ENCODE data around the gene UBASH3B. TPM values are rescaled to one million over a fixed set of nuclear protein-coding genes. Genes with fewer than 3 reads are reported as not detected.

UBASH3B gene
- total and polyA plus RNA-seq, 2 of the 13 experiments (the other 11 are each of a cell fraction or from before 2014, with no cell fraction given) = 4.4 to 7.6 TPM

- no peaks in the 10 kb centered on the region for H3K9me3 ChIP-seq (ENCODE audit: low read length)
- FAIRE-seq = no peak
- ChIA-PET POLR2A (interaction anchor here (1.0 to 1.7 kb wide), 4 partner anchors 11 to 78 kb away, joined by 4 to 18 read pairs (median 8); partner anchors contain the start of gene UBASH3B), CTCF (ENCODE audit: low intra/inter-chr PET ratio, low total read pairs) (interaction anchor here (1.1 kb wide), 1 partner anchor 14 kb away, joined by 3 read pairs; no protein-coding TSS in a partner anchor)
- WGBS (ENCODE audit: low lambda C conversion rate) = 46% methylated on average over 6 of the region's 6 CpGs
- H3K27me3 ChIP-seq (ENCODE audit: control insufficient read depth in 1 of 2, insufficient read depth in 2 of 2, low read length in 2 of 2) = no peaks in the 10 kb centered on the region
- no peaks in the 10 kb centered on the region for H3K36me3 ChIP-seq (replicated peaks in 1 of 2; ENCODE audit: control insufficient read depth in 1 of 2, insufficient read depth in 2 of 2, low read length in 2 of 2)
- intact Hi-C loops (cut with micrococcal nuclease; ENCODE audit: unreplicated experiment) (loop anchor here (2.0 to 5.0 kb wide), 2 partner anchors 64 to 419 kb away; partner anchors contain the start of gene HSPA8), in situ Hi-C loops (cut with HindIII; ENCODE audit: extremely low pct_ligation_motif_present, low pct_unique_long_range_greater_than_20kb) (no loop called here)
- H3K4me2 ChIP-seq (ENCODE audit: low read depth, low read length) = peak overlapping the region; percentile 62
- H4K20me1 ChIP-seq (ENCODE audit: insufficient read depth, low read length) = no peaks in the 10 kb centered on the region
- H2AFZ ChIP-seq (ENCODE audit: low read length) = no peak overlapping the region
- BruUV-seq (replicated peaks) = TSS peak; percentile 92
- peak overlapping the region in 1 of 3 experiments; percentile 22; a peak in 1 of 6 replicates for H3K4me3 ChIP-seq (replicated peaks in 1 of 3; ENCODE audit: insufficient read depth in 1 of 3, low read depth in 2 of 3, low read length in 3 of 3)
- H3K79me2 ChIP-seq (ENCODE audit: insufficient read depth, low read length) = no peaks in the 10 kb centered on the region
- peaks cover 34% of the 10 kb centered on the region for H3K4me1 ChIP-seq (ENCODE audit: insufficient read depth, low read length)
- DNase-seq (ENCODE audit: low spot score) = no peak
- ATAC-seq = no peak
- H3K27ac ChIP-seq (ENCODE audit: extremely low read length, insufficient read depth, low read length) = peak overlapping the region; percentile 60
- peak overlapping the region; percentile 35 for H3K9ac ChIP-seq (ENCODE audit: insufficient read depth, low read depth, low read length)
- TF ChIP-seq CBFB (CRISPR knock-in tag; IDR thresholded peaks at IDR 0.05) (no peak), POLR2G (IDR thresholded peaks at IDR 0.05; ENCODE audit: low read depth, low read length) (0 out of 2 replicates have a peak, but pooled peaks have one; percentile 4)
Observed at GRCh38 chr11:122642971-122643370, 12.6 kb upstream of the UBASH3B start.

DNA sequence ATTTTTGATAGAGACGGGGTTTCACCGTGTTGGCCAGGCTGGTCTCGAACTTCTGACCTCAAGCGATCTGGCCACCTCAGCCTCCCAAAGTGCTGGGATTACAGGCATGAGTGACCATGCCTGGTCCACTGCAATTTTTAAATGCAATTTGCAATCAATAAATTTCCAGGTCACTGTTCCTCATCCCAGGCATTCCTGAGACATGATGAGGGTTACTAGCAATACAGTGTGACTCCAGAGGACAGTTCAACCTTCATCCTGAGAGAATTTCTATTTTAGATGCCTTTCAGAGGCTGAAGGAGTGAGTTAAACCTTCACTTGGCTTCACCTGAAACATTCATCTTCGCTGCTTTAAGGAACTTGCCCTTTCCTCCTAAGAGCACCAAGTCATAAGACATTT lies 9.7 kb upstream of the UBASH3B start:
- no peak for FAIRE-seq
- H2AFZ ChIP-seq (ENCODE audit: low read length) = no peak overlapping the region

More for the DNA sequence above, 9.7 kb upstream of the UBASH3B start:
- no peaks in the 10 kb centered on the region for H4K20me1 ChIP-seq (ENCODE audit: insufficient read depth, low read length)
- DNase-seq (ENCODE audit: low spot score) = no peak
- CTCF ChIA-PET (ENCODE audit: low intra/inter-chr PET ratio, low total read pairs) = no interaction called here
- BruUV-seq (replicated peaks) = no TSS peak
- H3K4me2 ChIP-seq (ENCODE audit: low read depth, low read length) = no peak overlapping the region
- no peaks in the 10 kb centered on the region for H3K79me2 ChIP-seq (ENCODE audit: insufficient read depth, low read length)
- POLR2A ChIA-PET = interaction anchor here (0.8 kb wide), 1 partner anchor 30 kb away, joined by 3 read pairs; no protein-coding TSS in a partner anchor
- in situ Hi-C loops (cut with HindIII; ENCODE audit: extremely low pct_ligation_motif_present, low pct_unique_long_range_greater_than_20kb) = no loop called here
- H3K9ac ChIP-seq (ENCODE audit: insufficient read depth, low read depth, low read length) = no peak overlapping the region
- peaks cover 34% of the 10 kb centered on the region for H3K4me1 ChIP-seq (ENCODE audit: insufficient read depth, low read length)
- 87% methylated on average over 5 of the region's 5 CpGs for WGBS (ENCODE audit: low lambda C conversion rate)
- intact Hi-C loops (cut with micrococcal nuclease; ENCODE audit: unreplicated experiment) = no loop called here
- TF ChIP-seq ZNF713 (CRISPR knock-in tag; IDR thresholded peaks at IDR 0.05) = no peak
- no peak for TF ChIP-seq RBAK (CRISPR knock-in tag; IDR thresholded peaks at IDR 0.05)
- TF ChIP-seq ZNF34 (CRISPR knock-in tag; IDR thresholded peaks at IDR 0.05; ENCODE audit: borderline replicate concordance) = no peak
- TF ChIP-seq RBFOX2 (IDR thresholded peaks at IDR 0.05; ENCODE audit: low read depth, low read length) = no peak
- no peak for TF ChIP-seq TAF15 (IDR thresholded peaks at IDR 0.05; ENCODE audit: low read depth, low read length, poor library complexity, severe bottlenecking)
- TF ChIP-seq ZBTB21 (CRISPR knock-in tag; IDR thresholded peaks at IDR 0.05) = no peak
- no peak for TF ChIP-seq ZNF83 (CRISPR knock-in tag; IDR thresholded peaks at IDR 0.05; ENCODE audit: borderline replicate concordance)
- TF ChIP-seq MXD3 (CRISPR knock-in tag; IDR thresholded peaks at IDR 0.05) = no peak
- no peak for TF ChIP-seq HDAC2 (CRISPR knock-in tag; IDR thresholded peaks at IDR 0.05)
- TF ChIP-seq ZNF710 (CRISPR knock-in tag; IDR thresholded peaks at IDR 0.05; ENCODE audit: borderline replicate concordance) = no peak
- no peaks in the 10 kb centered on the region for H3K27me3 ChIP-seq (ENCODE audit: control insufficient read depth in 1 of 2, insufficient read depth in 2 of 2, low read length in 2 of 2)
- H3K4me3 ChIP-seq (replicated peaks in 1 of 3; ENCODE audit: insufficient read depth in 1 of 3, low read depth in 2 of 3, low read length in 3 of 3) = no peak overlapping the region
- ATAC-seq = no peak
- no peaks in the 10 kb centered on the region for H3K9me3 ChIP-seq (ENCODE audit: low read length)
- no peaks in the 10 kb centered on the region for H3K36me3 ChIP-seq (replicated peaks in 1 of 2; ENCODE audit: control insufficient read depth in 1 of 2, insufficient read depth in 2 of 2, low read length in 2 of 2)
- no peak overlapping the region for H3K27ac ChIP-seq (ENCODE audit: extremely low read length, insufficient read depth, low read length)

Measured in HepG2 (cell line).